HepG2 (cell line): ENCODE measurements around the gene ENTPD5. TPM values are rescaled to one million over a fixed set of nuclear protein-coding genes. Genes with fewer than 3 reads are reported as not detected.

ENCODE experiments used
- ATAC-seq: fragments of 200-7000 bp; cut with Tn5 transposase; 3 replicates; pipeline ENCODE4 v1.9.1; 2020; ENCODE audit warnings: mild to moderate bottlenecking, moderate library complexity
- Bru-seq: library from RNA; stranded (reverse); fragments of 400-500 nt; gene quantifications from one replicate; lab custom pipeline; 2021; lab: Mats Ljungman, UMichigan
- BruChase-seq, 2 experiments: library from RNA; stranded (reverse); fragments of 400-500 nt; gene quantifications; one replicate each; lab custom pipeline; 2021; lab: Mats Ljungman, UMichigan
- BruUV-seq: library from RNA; stranded (reverse); fragments of 400-500 nt; replicated peaks from 2 replicates; lab custom pipeline; 2021; lab: Mats Ljungman, UMichigan
- CTCF ChIA-PET: fragments of 300-600 bp; formaldehyde crosslinking; extraction: SDS; loops from one replicate; lab custom pipeline; 2021; ENCODE audit warnings: low total read pairs, inconsistent platforms, low intra/inter-chr PET ratio; lab: Yijun Ruan, JAX
- POLR2A ChIA-PET: fragments of 350-600 bp; sonication (Branson Sonifier 250); formaldehyde crosslinking; loops from one replicate; lab custom pipeline; 2020; ENCODE audit warnings: antibody characterized with exemption, inconsistent platforms; lab: Yijun Ruan, JAX
- DNase-seq: peaks from one replicate; pipeline ENCODE4 v3.0.0-alpha.2; 2015; ENCODE audit warnings: low spot score
- FAIRE-seq: peaks from 3 replicates; lab custom pipeline; 2011; peaks lifted over from hg19 to GRCh38; lab: Jason Lieb, UNC
- H2AFZ ChIP-seq: one replicate; pipeline ENCODE4 v1.6.1; 2011; ENCODE audit warnings: low read length, inconsistent platforms
- H3K27ac ChIP-seq: fragments of 300-600 bp; 3 replicates; pipeline ENCODE4 v1.8.0; 2011; ENCODE audit warnings: mixed run types, mild to moderate bottlenecking, mixed read lengths, low read length, inconsistent platforms; ENCODE audit not compliant: insufficient read depth; ENCODE audit errors: extremely low read length
- H3K27me3 ChIP-seq, 2 experiments: fragments of 200-600 bp in 1 of 2; 2 replicates in 1 of 2; 3 replicates in 1 of 2; pipeline versions ENCODE4 v1.6.0 to v1.8.0; 2011; ENCODE audit warnings: low read length in 2 of 2, mild to moderate bottlenecking in 2 of 2, moderate library complexity in 2 of 2, inconsistent platforms in 1 of 2; ENCODE audit not compliant: insufficient read depth in 2 of 2, control insufficient read depth in 1 of 2
- H3K36me3 ChIP-seq, 2 experiments: fragments of 200-600 bp in 1 of 2; replicated peaks in 1 of 2; 2 replicates in 1 of 2; 3 replicates in 1 of 2; pipeline versions ENCODE4 v1.5.1 to v1.8.0; 2011; ENCODE audit warnings: low read length in 2 of 2, inconsistent platforms in 1 of 2; ENCODE audit not compliant: insufficient read depth in 2 of 2, control insufficient read depth in 1 of 2
- H3K4me1 ChIP-seq: 2 replicates; pipeline ENCODE4 v1.5.1; 2012; ENCODE audit warnings: low read length, inconsistent platforms; ENCODE audit not compliant: insufficient read depth
- H3K4me2 ChIP-seq: 2 replicates; pipeline ENCODE4 v1.6.0; 2011; ENCODE audit warnings: low read depth, low read length, inconsistent platforms
- H3K4me3 ChIP-seq, 3 experiments: fragments of 200-600 bp in 1 of 3; sonication (generic), shearing (Covaris generic) in 1 of 3; replicated peaks in 1 of 3; 2 replicates each; pipeline ENCODE4 v1.5.1; 2011 to 2016; ENCODE audit warnings: low read length in 3 of 3, inconsistent platforms in 2 of 3, low read depth in 2 of 3, mild to moderate bottlenecking in 2 of 3, control low read depth in 1 of 3, mixed read lengths in 1 of 3; ENCODE audit not compliant: insufficient read depth in 1 of 3
- H3K79me2 ChIP-seq: one replicate; pipeline ENCODE4 v1.6.1; 2011; ENCODE audit warnings: low read length, inconsistent platforms; ENCODE audit not compliant: insufficient read depth
- H3K9ac ChIP-seq: 2 replicates; pipeline ENCODE4 v1.6.0; 2011; ENCODE audit warnings: mild to moderate bottlenecking, low read depth, low read length, inconsistent platforms; ENCODE audit not compliant: insufficient read depth
- H3K9me3 ChIP-seq: 2 replicates; pipeline ENCODE4 v1.5.1; 2012; ENCODE audit warnings: mild to moderate bottlenecking, low read length
- H4K20me1 ChIP-seq: 2 replicates; pipeline ENCODE4 v1.6.0; 2011; ENCODE audit warnings: inconsistent platforms, mild to moderate bottlenecking, low read length, moderate library complexity; ENCODE audit not compliant: insufficient read depth
- KDM4B ChIP-seq: sonication (generic); formaldehyde crosslinking; IDR thresholded peaks from 2 replicates; pipeline ENCODE4 v1.4.0; 2020; ENCODE audit warnings: missing genetic modification reagents
- MBNL3 ChIP-seq: fragments of 250-450 bp; sonication (Bioruptor Pico); conservative IDR thresholded peaks from 2 replicates; pipeline ENCODE4 v1.8.0; 2022; ENCODE audit warnings: mild to moderate bottlenecking, inconsistent platforms
- NR3C1 ChIP-seq: sonication (generic); formaldehyde crosslinking; IDR thresholded peaks from 2 replicates; pipeline ENCODE4 v1.4.0; 2020; ENCODE audit warnings: missing genetic modification reagents
- POLR2A ChIP-seq, 2 experiments: IDR thresholded peaks; 2 replicates each; pipeline ENCODE4 v1.6.1; 2011; ENCODE audit warnings: low read depth in 2 of 2, low read length in 2 of 2, mild to moderate bottlenecking in 1 of 2, moderate library complexity in 1 of 2; ENCODE audit not compliant: insufficient read depth in 1 of 2
- RFX5 ChIP-seq: IDR thresholded peaks from 2 replicates; pipeline ENCODE4 v1.6.1; 2011; ENCODE audit warnings: low read depth, low read length, improper control_type of control experiment
- RNF219 ChIP-seq: sonication (generic); formaldehyde crosslinking; IDR thresholded peaks from 2 replicates; pipeline ENCODE4 v1.5.0; 2020; ENCODE audit warnings: mild to moderate bottlenecking, missing genetic modification reagents
- SRF ChIP-seq: IDR thresholded peaks from 2 replicates; pipeline ENCODE4 v1.6.1; 2011; ENCODE audit warnings: mild to moderate bottlenecking, low read depth, low read length, moderate library complexity
- ZBTB10 ChIP-seq: sonication (generic); formaldehyde crosslinking; IDR thresholded peaks from 2 replicates; pipeline ENCODE4 v1.4.0; 2020; ENCODE audit warnings: missing genetic modification reagents, borderline replicate concordance
- ZBTB42 ChIP-seq: sonication (generic); formaldehyde crosslinking; IDR thresholded peaks from 2 replicates; pipeline ENCODE4 v1.5.0; 2020; ENCODE audit warnings: mild to moderate bottlenecking, missing genetic modification reagents
- ZFP82 ChIP-seq: sonication (generic); formaldehyde crosslinking; IDR thresholded peaks from 2 replicates; pipeline ENCODE4 v1.5.1; 2020; ENCODE audit warnings: mild to moderate bottlenecking, missing genetic modification reagents, borderline replicate concordance
- ZNF761 ChIP-seq: sonication (generic); formaldehyde crosslinking; conservative IDR thresholded peaks from 2 replicates; pipeline ENCODE4 v1.4.0; 2020; ENCODE audit warnings: mild to moderate bottlenecking, missing genetic modification reagents
- WGBS: methylation state at CpG from one replicate; pipeline ENCODE4 v1.1.6; 2017; ENCODE audit warnings: low lambda C conversion rate; 5-methylcytosine and 5-hydroxymethylcytosine counted together
- in situ Hi-C: cut with HindIII; loops from 2 replicates; pipeline ENCODE4 v1.10.0; 2017; ENCODE audit warnings: low pct_unique_long_range_greater_than_20kb; ENCODE audit not compliant: extremely low pct_ligation_motif_present
- intact Hi-C: fragments of 100-400 bp; cut with micrococcal nuclease; formaldehyde crosslinking; loops from one replicate; pipeline ENCODE4 v1.10.0; 2022; ENCODE audit not compliant: unreplicated experiment
- long read RNA-seq, 2 experiments: library from RNA in 1 of 2; library from polyadenylated mRNA in 1 of 2; stranded (forward) in 1 of 2; unstranded in 1 of 2; transcript quantifications; one replicate each; pipeline ENCODE4 v2.0.0, GENCODE V29; 2019 to 2022
- polyA minus RNA-seq, 3 experiments: library from RNA; depleted of rRNA, polyadenylated mRNA; stranded (reverse); fragments of >200 nt; gene quantifications; 2 replicates each; pipeline ENCODE4 v1.2.3, GENCODE V29; 2011; ENCODE audit warnings: low replicate concordance in 1 of 3
- polyA plus RNA-seq, 8 experiments: library from polyadenylated mRNA; depleted of rRNA in 3 of 8; stranded (reverse) in 7 of 8; unstranded in 1 of 8; fragments of >200 nt; fragmentation: Illumina TruSeq in 4 of 8; extraction: Trizol in 4 of 8; gene quantifications; 2 replicates each; pipeline versions ENCODE4 v1.2.1 to v1.2.3, GENCODE V29; 2011 to 2016; ENCODE audit warnings: low read depth in 4 of 8, missing spikeins in 1 of 8, mixed read lengths in 1 of 8; ENCODE audit not compliant: insufficient read depth in 1 of 8
- total RNA-seq, 5 experiments: library from RNA; depleted of rRNA; stranded (reverse); fragments of >200 nt; fragmentation: Illumina TruSeq; extraction: Trizol; gene quantifications; 2 replicates each; pipeline ENCODE4 v1.2.3, GENCODE V29; 2016; ENCODE audit warnings: low read depth in 1 of 5

ENTPD5 gene
- total RNA-seq (2016; rRNA removed; fragmentation: Illumina TruSeq; extraction: Trizol), result 20.6 and 33.8 TPM in 2 replicates
- 8.7 and 9.9 TPM in 2 replicates for total RNA-seq (2016; cell fraction: cytosol; rRNA removed; fragmentation: Illumina TruSeq; extraction: Trizol; ENCODE audit: low read depth)
- total RNA-seq (2016; cell fraction: insoluble cytoplasmic fraction; rRNA removed; fragmentation: Illumina TruSeq; extraction: Trizol), result 18.9 and 34.1 TPM in 2 replicates
- 21.4 and 21.9 TPM in 2 replicates for total RNA-seq (2016; cell fraction: membrane; rRNA removed; fragmentation: Illumina TruSeq; extraction: Trizol)
- total RNA-seq (2016; cell fraction: nucleus; rRNA removed; fragmentation: Illumina TruSeq; extraction: Trizol), result 60.3 and 65.0 TPM in 2 replicates
- polyA plus RNA-seq (2011; rRNA removed), result 43.3 and 58.7 TPM in 2 replicates
- polyA plus RNA-seq (2011; cell fraction: cytosol; rRNA removed), result 20.6 and 34.1 TPM in 2 replicates
- polyA plus RNA-seq (2011; cell fraction: nucleus; rRNA removed), result 125 and 138 TPM in 2 replicates
- 44.7 and 56.4 TPM in 2 replicates for polyA plus RNA-seq (2012)
- 8.2 and 9.3 TPM in 2 replicates for polyA plus RNA-seq (2016; cell fraction: cytosol; fragmentation: Illumina TruSeq; extraction: Trizol; ENCODE audit: low read depth)
- 13.6 and 15.1 TPM in 2 replicates for polyA plus RNA-seq (2016; cell fraction: insoluble cytoplasmic fraction; fragmentation: Illumina TruSeq; extraction: Trizol; ENCODE audit: low read depth)
- polyA plus RNA-seq (2016; cell fraction: membrane; fragmentation: Illumina TruSeq; extraction: Trizol; ENCODE audit: low read depth), result 13.7 and 13.9 TPM in 2 replicates
- 70.5 and 71.0 TPM in 2 replicates for polyA plus RNA-seq (2016; cell fraction: nucleus; fragmentation: Illumina TruSeq; extraction: Trizol; ENCODE audit: insufficient read depth, low read depth)
- 11.3 and 88.1 TPM in 2 replicates for polyA minus RNA-seq (2011; rRNA and poly(A)+ RNA removed; ENCODE audit: low replicate concordance)
- 23.7 and 30.1 TPM in 2 replicates for polyA minus RNA-seq (2011; cell fraction: cytosol; rRNA and poly(A)+ RNA removed)
- 123 and 189 TPM in 2 replicates for polyA minus RNA-seq (2011; cell fraction: nucleus; rRNA and poly(A)+ RNA removed)
- percentile 67 among the genes with signal in this experiment for Bru-seq, nascent RNA
- BruChase-seq, experiment 1, labeled RNA remaining after a 6-hour chase, result percentile 66 among the genes with signal in this experiment
- percentile 68 among the genes with signal in this experiment for BruChase-seq, experiment 2, labeled RNA remaining after a 2-hour chase
- long read RNA-seq, experiment 1, full-length matches to known transcripts, result 1 of 13 reads
- long read RNA-seq, experiment 1, partial matches to known transcripts, result 0 of 13 reads
- long read RNA-seq, experiment 1, other reads (novel, unspliced or antisense), result 12 of 13 reads
- long read RNA-seq, experiment 2, partial matches to known transcripts, result 1 of 25 reads
- long read RNA-seq, experiment 2, other reads (novel, unspliced or antisense), result 24 of 25 reads

- ATAC-seq (peak; percentile 86), FAIRE-seq (no peak), DNase-seq (peak; percentile 61)
- Histone ChIP-seq H4K20me1 (no peaks in the 10 kb centered on the region), H3K4me1 (peaks cover 70% of the 10 kb centered on the region), H3K9ac (peak within 1 kb of the TSS; percentile 99), H3K79me2 (peaks cover 19% of the 10 kb centered on the region), H3K4me3 (peak within 1 kb of the TSS; percentile 82 to 91 (median 89)), H3K36me3 (no peaks in the 10 kb centered on the region), H2AFZ (peak within 1 kb of the TSS; percentile 80), H3K4me2 (peak within 1 kb of the TSS; percentile 94), H3K9me3 (no peaks in the 10 kb centered on the region), H3K27ac (peak within 1 kb of the TSS; percentile 96), H3K27me3 (no peaks in the 10 kb centered on the region)
- WGBS, result under 1% methylated on average over 33 of the region's 93 CpGs
- no TSS peak for BruUV-seq
- CTCF ChIA-PET, result no interaction called here
- intact Hi-C loops, result loop anchor here (1.0 kb wide), 1 partner anchor 21 kb away; no protein-coding TSS in a partner anchor
- in situ Hi-C loops, result loop anchor here (5.0 kb wide), 1 partner anchor 66 kb away; the partner anchor contains the start of genes COQ6 and FAM161B
- POLR2A ChIA-PET, result interaction anchor here (0.7 to 2.2 kb wide), 10 partner anchors 14 to 167 kb away, joined by 3 to 70 read pairs (median 6); partner anchors contain the start of genes COQ6, FAM161B, PTGR2 and ZNF410
- TF ChIP-seq ZBTB10, result no peak
- no peak for TF ChIP-seq NR3C1
- no peak; the same call in 1 of the 2 replicates for TF ChIP-seq ZBTB42 (CRISPR knock-in tag)
- TF ChIP-seq SRF, result 0 out of 2 replicates have a peak, but pooled peaks have one; percentile 8
- TF ChIP-seq RFX5, result no peak; the same call in 1 of the 2 replicates
- TF ChIP-seq ZNF761 (CRISPR knock-in tag), result peak; percentile 53; the same call in 1 of the 2 replicates
- TF ChIP-seq MBNL3 (CRISPR knock-in tag), result no peak
- TF ChIP-seq KDM4B, result no peak
- peak; percentile 77 to 83; a peak in 3 of 4 replicates for TF ChIP-seq POLR2A (IDR thresholded peaks at IDR 0.05; ENCODE audit: insufficient read depth in 1 of 2, low read depth in 2 of 2, low read length in 2 of 2)
- 0 out of 2 replicates have a peak, but pooled peaks have one; percentile 52 for TF ChIP-seq ZFP82 (CRISPR knock-in tag)
- no peak for TF ChIP-seq RNF219 (CRISPR knock-in tag)
Measured at GRCh38 chr14:74018586-74019407, at the start of gene ENTPD5, which contains the start of gene BBOF1. Gene ENTPD5 (minus strand): TSS chr14:74019288. CDS start chr14:73988102, 31,186 bp downstream. Gene BBOF1 (plus strand): TSS chr14:74019349. CDS start chr14:74019479, 130 bp downstream.
